Neutrophil (primary cell): ENCODE results near the gene INPP5F.

Experiments
- H3K27ac ChIP-seq: fragments of 200-600 bp; sonication (generic); 2 replicates; pipeline ENCODE4 v1.5.1; 2016; ENCODE audit warnings: mild to moderate bottlenecking, moderate library complexity
- H3K27me3 ChIP-seq: fragments of 200-600 bp; sonication (generic); 2 replicates; pipeline ENCODE4 v1.6.0; 2016; ENCODE audit warnings: mild to moderate bottlenecking
- H3K36me3 ChIP-seq: fragments of 200-600 bp; sonication (generic); 2 replicates; pipeline ENCODE4 v1.5.1; 2017
- H3K4me1 ChIP-seq, 2 experiments: fragments of 200-600 bp in 1 of 2; sonication (generic) in 1 of 2; 1 replicate in 1 of 2; 2 replicates in 1 of 2; pipeline versions ENCODE4 v1.5.1 to v1.6.1; 2013 to 2016; ENCODE audit warnings: low read depth in 1 of 2, low read length in 1 of 2, mild to moderate bottlenecking in 1 of 2, moderate library complexity in 1 of 2; ENCODE audit not compliant: control insufficient read depth in 1 of 2, insufficient read depth in 1 of 2
- H3K4me3 ChIP-seq, 2 experiments: fragments of 200-600 bp in 1 of 2; sonication (generic) in 1 of 2; 1 replicate in 1 of 2; 2 replicates in 1 of 2; pipeline ENCODE4 v1.5.1; 2013 to 2016; ENCODE audit warnings: low read depth in 1 of 2, low read length in 1 of 2, mild to moderate bottlenecking in 1 of 2, moderate library complexity in 1 of 2
- H3K9me3 ChIP-seq: fragments of 200-600 bp; sonication (generic); 2 replicates; pipeline ENCODE4 v1.5.1; 2016
- CTCF ChIP-seq: fragments of 200-600 bp; sonication (generic); IDR thresholded peaks from 2 replicates; pipeline ENCODE4 v1.5.1; 2016; ENCODE audit warnings: antibody characterized with exemption

The INPP5F gene

DNA sequence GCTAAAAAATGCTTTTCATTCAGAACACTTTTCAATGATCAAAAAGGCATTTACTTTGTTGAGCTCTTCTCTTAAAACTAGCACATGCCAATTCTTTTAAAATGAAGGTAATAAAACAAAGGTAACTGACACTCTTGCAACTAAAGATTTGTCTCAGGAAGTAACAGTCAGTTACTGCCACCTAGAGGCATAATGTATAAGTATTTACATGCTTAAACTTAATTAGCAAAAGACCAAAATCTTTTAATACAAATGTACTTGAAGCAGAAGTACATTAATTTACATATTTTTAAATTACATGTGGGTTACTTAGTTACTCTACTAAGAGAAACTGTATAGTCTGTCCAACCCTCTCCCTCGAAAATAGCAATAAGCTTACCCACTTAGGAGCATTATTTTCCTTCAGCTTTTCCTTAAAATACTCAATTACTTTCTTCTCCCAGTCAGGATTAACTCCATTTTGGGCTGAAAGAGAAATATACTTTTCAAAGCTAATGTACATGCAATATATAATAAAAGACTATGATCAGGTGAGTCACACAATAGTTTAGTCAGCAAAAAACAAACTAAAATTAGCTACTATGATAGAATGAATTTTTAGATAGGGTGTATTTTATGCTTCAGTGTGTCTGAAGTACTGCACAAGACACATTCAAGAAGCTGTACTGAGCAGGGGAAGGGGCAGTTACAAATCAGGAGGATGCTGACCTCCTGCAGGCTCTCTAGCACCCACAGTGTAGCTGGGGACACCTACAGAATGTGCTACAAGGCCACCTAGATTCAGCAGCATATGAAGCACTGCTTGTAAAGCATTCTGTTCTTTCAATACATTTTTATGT, 133.8 kb downstream of the INPP5F start:
- H3K4me3 ChIP-seq: no peak overlapping the region
- TF ChIP-seq CTCF: peak; percentile 56
- peak overlapping the region; percentile 32 for H3K27ac ChIP-seq
- H3K36me3 ChIP-seq: peaks cover 22% of the 10 kb centered on the region
- peaks cover 19 to 21% of the 10 kb centered on the region in 2 experiments for H3K4me1 ChIP-seq
- H3K27me3 ChIP-seq: no peaks in the 10 kb centered on the region
- H3K9me3 ChIP-seq: no peaks in the 10 kb centered on the region

GRCh38 chr10:119860866-119861607, 135.2 kb downstream of the INPP5F start:
- H3K4me1 ChIP-seq: peaks cover 26 to 28% of the 10 kb centered on the region in 2 experiments
- H3K36me3 ChIP-seq: peaks cover 17% of the 10 kb centered on the region
- H3K4me3 ChIP-seq: no peak overlapping the region
- H3K27me3 ChIP-seq: no peaks in the 10 kb centered on the region
- no peak for TF ChIP-seq CTCF
- H3K27ac ChIP-seq: peak overlapping the region; percentile 32
- no peaks in the 10 kb centered on the region for H3K9me3 ChIP-seq

DNA sequence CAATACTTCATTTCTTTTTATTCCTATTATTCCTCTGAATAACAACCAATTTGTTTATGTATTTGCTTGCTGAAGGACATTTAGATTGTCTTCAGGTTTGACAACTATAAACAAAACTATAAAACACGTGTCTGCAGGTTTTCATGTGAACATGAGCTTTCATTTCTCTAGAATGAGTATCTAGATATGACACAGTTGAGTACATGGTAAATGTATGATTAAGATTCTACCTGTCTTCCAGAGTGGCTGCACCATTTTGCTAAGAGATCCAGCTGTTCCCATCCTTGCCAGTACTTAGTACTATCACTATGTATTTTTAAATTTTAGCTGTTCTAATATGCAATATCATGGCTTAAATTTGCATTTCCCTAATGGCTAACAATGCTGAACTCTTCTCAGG, 136.7 kb downstream of the INPP5F start:
- Histone ChIP-seq H3K4me1 (peaks cover 26 to 31% of the 10 kb centered on the region in 2 experiments), H3K27ac (peak overlapping the region; percentile 18), H3K9me3 (no peaks in the 10 kb centered on the region), H3K27me3 (no peaks in the 10 kb centered on the region), H3K36me3 (peaks cover 8% of the 10 kb centered on the region), H3K4me3 (no peak overlapping the region)
- TF ChIP-seq CTCF: no peak

- H3K36me3 ChIP-seq: no peaks in the 10 kb centered on the region
- H3K4me1 ChIP-seq: peaks cover 29 to 46% of the 10 kb centered on the region in 2 experiments
- TF ChIP-seq CTCF: no peak
- H3K9me3 ChIP-seq: no peaks in the 10 kb centered on the region
- no peak overlapping the region for H3K4me3 ChIP-seq
- H3K27me3 ChIP-seq: no peaks in the 10 kb centered on the region
- peak overlapping the region; percentile 71 for H3K27ac ChIP-seq
These were observed 138.2 kb downstream of the INPP5F start for GRCh38 chr10:119863951-119864565.

- no peak for TF ChIP-seq CTCF
- H3K27ac ChIP-seq: no peak overlapping the region
- H3K4me1 ChIP-seq: peaks cover 33 to 51% of the 10 kb centered on the region in 2 experiments
- H3K9me3 ChIP-seq: no peaks in the 10 kb centered on the region
- H3K4me3 ChIP-seq: no peak overlapping the region
- H3K36me3 ChIP-seq: no peaks in the 10 kb centered on the region
- no peaks in the 10 kb centered on the region for H3K27me3 ChIP-seq
These were observed 139.9 kb downstream of the INPP5F start for GRCh38 chr10:119865699-119866240.
